GM19397 (cell line): ENCODE measurements around the gene CNIH2.
A peak's percentile ranks its signal among the peaks of the same experiment; 100 is the strongest.

Experiments used
- ATAC-seq: cut with Tn5 transposase; IDR thresholded peaks from one replicate; pipeline ENCODE4 v1.9.1; 2021; ENCODE audit warnings: mild to moderate bottlenecking, moderate library complexity; ENCODE audit not compliant: unreplicated experiment

The CNIH2 gene

GRCh38 chr11:66327171-66328030, 49.4 kb downstream of the CNIH2 start:
- ATAC-seq: no peak

- no peak for ATAC-seq
These were observed 50.0 kb downstream of the CNIH2 start for GRCh38 chr11:66328031-66328301.

GRCh38 chr11:66328302-66329144, 50.5 kb downstream of the CNIH2 start:
- ATAC-seq: peak; percentile 64

- ATAC-seq: no peak
These were observed 51.2 kb downstream of the CNIH2 start for GRCh38 chr11:66329165-66329673.

- ATAC-seq: no peak
These were observed 53.0 kb downstream of the CNIH2 start for GRCh38 chr11:66330931-66331330.

GRCh38 chr11:66331542-66332370, 53.8 kb downstream of the CNIH2 start:
- no peak for ATAC-seq

GRCh38 chr11:66332371-66333219, 54.6 kb downstream of the CNIH2 start:
- no peak for ATAC-seq

- ATAC-seq: no peak
These were observed 55.4 kb downstream of the CNIH2 start for GRCh38 chr11:66333220-66333877.
